ENCODE data around the gene SOST. TPM values are rescaled to one million over a fixed set of nuclear protein-coding genes. Genes with fewer than 3 reads are reported as not detected.

Gene SOST
- total and polyA plus RNA-seq, 7 donors, result not detected

DNA sequence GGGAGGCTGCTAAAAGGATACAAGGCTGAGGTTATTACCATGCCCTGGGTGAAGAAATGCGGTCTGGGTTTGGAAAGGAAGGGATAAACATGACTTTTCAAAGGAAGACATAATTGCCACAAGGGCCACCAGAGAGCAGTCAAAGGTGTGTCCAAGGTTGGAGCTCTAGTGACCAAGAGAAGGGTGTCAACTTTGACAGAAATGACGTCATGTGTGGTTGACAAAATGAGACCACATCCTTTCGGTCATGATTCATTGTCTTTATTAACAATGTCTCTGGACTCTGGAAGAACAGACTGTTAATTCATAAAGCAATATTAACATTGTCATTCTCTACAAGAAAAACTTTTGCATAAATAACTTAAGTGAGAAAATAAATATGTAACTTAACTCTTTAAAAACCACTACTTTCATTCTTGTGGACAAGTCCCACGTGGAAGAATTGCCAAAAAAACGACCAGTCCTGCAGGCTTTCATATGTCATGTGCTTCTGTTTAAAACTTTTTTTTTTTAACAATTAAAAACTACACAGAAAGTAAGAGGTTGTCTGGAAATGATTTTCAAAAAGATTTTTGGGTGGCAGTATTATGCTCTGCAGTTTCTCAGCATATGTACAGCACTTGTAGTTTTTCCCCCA is 5.0 kb downstream of the SOST start:
- H3K9me3 ChIP-seq, result no peaks in the 10 kb centered on the region
- peaks cover 0 to 10% (median 8%) of the 10 kb centered on the region in 4 donors for H3K4me1 ChIP-seq
- TF ChIP-seq POLR2A (IDR thresholded peaks at IDR 0.05) (no peak), POLR2AphosphoS5 (IDR thresholded peaks at IDR 0.05) (no peak), EP300 (IDR thresholded peaks at IDR 0.05) (no peak)
- TF ChIP-seq, protein P1, sequence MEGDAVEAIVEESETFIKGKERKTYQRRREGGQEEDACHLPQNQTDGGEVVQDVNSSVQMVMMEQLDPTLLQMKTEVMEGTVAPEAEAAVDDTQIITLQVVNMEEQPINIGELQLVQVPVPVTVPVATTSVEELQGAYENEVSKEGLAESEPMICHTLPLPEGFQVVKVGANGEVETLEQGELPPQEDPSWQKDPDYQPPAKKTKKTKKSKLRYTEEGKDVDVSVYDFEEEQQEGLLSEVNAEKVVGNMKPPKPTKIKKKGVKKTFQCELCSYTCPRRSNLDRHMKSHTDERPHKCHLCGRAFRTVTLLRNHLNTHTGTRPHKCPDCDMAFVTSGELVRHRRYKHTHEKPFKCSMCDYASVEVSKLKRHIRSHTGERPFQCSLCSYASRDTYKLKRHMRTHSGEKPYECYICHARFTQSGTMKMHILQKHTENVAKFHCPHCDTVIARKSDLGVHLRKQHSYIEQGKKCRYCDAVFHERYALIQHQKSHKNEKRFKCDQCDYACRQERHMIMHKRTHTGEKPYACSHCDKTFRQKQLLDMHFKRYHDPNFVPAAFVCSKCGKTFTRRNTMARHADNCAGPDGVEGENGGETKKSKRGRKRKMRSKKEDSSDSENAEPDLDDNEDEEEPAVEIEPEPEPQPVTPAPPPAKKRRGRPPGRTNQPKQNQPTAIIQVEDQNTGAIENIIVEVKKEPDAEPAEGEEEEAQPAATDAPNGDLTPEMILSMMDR (IDR thresholded peaks at IDR 0.05), result no peak
- H3K27ac ChIP-seq, result no peak overlapping the region
- peak; percentile 15 for DNase-seq
- peaks cover 10 to 37% (median 29%) of the 10 kb centered on the region in 3 donors for H3K27me3 ChIP-seq
- intact Hi-C loops (cut with DNase I), result no loop called here
- WGBS, 2 donors, result 67 to 69% methylated on average over 5 of the region's 5 CpGs
- no peak overlapping the region for H3K4me3 ChIP-seq
- H3K36me3 ChIP-seq, result no peaks in the 10 kb centered on the region

DNA sequence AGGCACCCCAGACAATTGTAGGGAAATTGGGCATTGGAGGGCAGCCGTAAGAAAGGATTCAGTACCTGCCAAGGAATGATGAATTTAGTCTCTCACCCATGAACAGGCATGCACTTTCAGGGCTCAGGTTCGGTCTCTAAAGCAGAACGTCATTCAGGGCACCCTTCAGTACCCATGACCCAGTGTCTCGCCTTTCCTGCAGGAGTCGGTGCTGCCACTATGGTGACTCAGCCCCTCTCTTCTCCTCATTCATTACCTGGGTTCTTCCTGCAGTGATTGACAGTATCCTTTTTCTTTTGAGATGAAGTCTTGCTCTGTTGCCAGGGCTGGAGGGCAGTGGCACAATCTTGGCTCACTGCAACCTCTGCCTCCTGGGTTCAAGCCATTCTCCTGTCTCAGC is 8.4 kb downstream of the SOST start:
- TF ChIP-seq EP300 (IDR thresholded peaks at IDR 0.05) (no peak), POLR2A (IDR thresholded peaks at IDR 0.05) (no peak), POLR2AphosphoS5 (IDR thresholded peaks at IDR 0.05) (no peak)
- TF ChIP-seq, protein P1 (IDR thresholded peaks at IDR 0.05), result no peak
- peaks cover 0 to 4% (median 2%) of the 10 kb centered on the region in 4 donors for H3K4me1 ChIP-seq
- no peak overlapping the region for H3K27ac ChIP-seq
- 77 to 82% methylated on average over 5 of the region's 5 CpGs for WGBS, 2 donors
- H3K27me3 ChIP-seq, result peaks cover 4 to 20% (median 8%) of the 10 kb centered on the region in 3 donors
- DNase-seq, result no peak
- no peaks in the 10 kb centered on the region for H3K9me3 ChIP-seq
- H3K4me3 ChIP-seq, result no peak overlapping the region
- no peaks in the 10 kb centered on the region for H3K36me3 ChIP-seq
- intact Hi-C loops (cut with DNase I), result no loop called here

DNA sequence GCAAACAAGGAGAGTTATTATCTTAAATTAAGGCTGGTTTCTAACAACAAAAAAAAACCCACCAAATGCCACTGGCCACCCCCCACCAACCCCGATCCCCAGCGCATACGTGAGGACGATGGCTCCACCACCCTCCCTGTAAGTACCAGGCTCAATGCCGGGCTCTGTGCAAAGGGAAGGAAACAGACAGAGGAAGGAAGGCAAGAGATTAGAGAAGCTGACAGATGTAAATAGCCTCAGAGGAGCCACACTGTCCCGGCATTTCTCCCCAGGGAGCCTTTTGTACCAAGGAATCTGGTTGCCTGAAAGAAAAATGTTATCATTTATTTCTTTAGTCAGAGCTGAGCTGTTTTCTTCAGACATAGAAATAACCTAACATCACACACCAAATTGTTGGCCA is 13.1 kb downstream of the SOST start:
- no peak overlapping the region for H3K4me3 ChIP-seq
- TF ChIP-seq POLR2AphosphoS5 (IDR thresholded peaks at IDR 0.05), result no peak
- TF ChIP-seq, protein P1 (IDR thresholded peaks at IDR 0.05), result no peak
- TF ChIP-seq EP300 (IDR thresholded peaks at IDR 0.05), result no peak
- WGBS, 2 donors, result 10 to 42% methylated on average over 6 of the region's 6 CpGs
- DNase-seq, result no peak
- H3K9me3 ChIP-seq, result no peaks in the 10 kb centered on the region
- H3K4me1 ChIP-seq, result no peaks in the 10 kb centered on the region
- peaks cover 0 to 20% (median 0%) of the 10 kb centered on the region in 3 donors for H3K27me3 ChIP-seq
- no peak overlapping the region for H3K27ac ChIP-seq
- intact Hi-C loops (cut with DNase I), result no loop called here
- no peaks in the 10 kb centered on the region for H3K36me3 ChIP-seq

DNA sequence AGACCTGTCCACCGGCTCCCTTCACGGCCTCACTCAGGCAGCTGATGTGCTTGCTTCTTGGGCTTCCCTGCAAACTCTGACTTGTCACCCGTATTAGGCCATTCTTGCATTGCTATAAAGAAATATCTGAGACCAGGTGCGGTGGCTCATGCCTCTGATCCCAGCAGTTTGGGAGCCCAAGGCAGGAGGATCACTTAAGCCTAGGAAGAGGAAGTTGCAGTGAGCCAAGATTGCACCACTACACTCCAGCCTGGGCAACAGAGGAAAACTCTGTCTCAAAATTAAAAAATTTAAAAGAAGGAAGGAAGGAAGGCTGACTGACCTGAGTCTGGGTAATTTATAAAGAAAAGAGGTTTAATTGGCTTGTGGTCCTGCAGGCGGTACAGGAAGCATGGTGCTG is 17.0 kb downstream of the SOST start:
- no peak for DNase-seq
- TF ChIP-seq, protein P1 (IDR thresholded peaks at IDR 0.05), result no peak
- TF ChIP-seq POLR2A (IDR thresholded peaks at IDR 0.05), result no peak
- TF ChIP-seq EP300 (IDR thresholded peaks at IDR 0.05), result no peak
- no peak for TF ChIP-seq POLR2AphosphoS5 (IDR thresholded peaks at IDR 0.05)
- H3K4me3 ChIP-seq, result no peak overlapping the region
- no peaks in the 10 kb centered on the region for H3K9me3 ChIP-seq
- peaks cover 0 to 20% (median 0%) of the 10 kb centered on the region in 3 donors for H3K27me3 ChIP-seq
- WGBS, 2 donors, result 89 to 92% methylated on average over 5 of the region's 5 CpGs
- intact Hi-C loops (cut with DNase I), result no loop called here
- no peaks in the 10 kb centered on the region for H3K4me1 ChIP-seq
- H3K27ac ChIP-seq, result no peak overlapping the region
- no peaks in the 10 kb centered on the region for H3K36me3 ChIP-seq

DNA sequence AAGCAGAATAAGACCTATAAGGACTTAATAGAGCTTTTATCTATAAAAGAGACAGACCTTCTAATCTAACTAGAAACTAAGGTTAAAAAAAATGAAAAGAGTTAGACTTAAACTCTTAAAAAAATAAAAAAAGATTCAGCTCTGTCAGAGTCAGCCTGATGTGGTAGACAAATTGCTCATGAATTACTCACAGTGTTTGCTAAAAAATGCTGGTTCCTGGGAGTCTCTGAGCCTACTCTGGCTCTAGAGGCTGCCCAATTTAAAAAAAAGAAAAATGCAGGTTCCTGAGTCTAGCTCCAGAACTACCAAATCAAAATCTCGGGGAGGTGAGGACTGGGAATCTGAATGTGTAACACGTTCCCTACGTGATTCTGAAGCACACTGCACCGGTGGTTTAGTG is 18.1 kb downstream of the SOST start:
- H3K27me3 ChIP-seq, result peaks cover 0 to 13% (median 0%) of the 10 kb centered on the region in 3 donors
- 86 to 90% methylated on average over 4 of the region's 4 CpGs for WGBS, 2 donors
- H3K9me3 ChIP-seq, result no peaks in the 10 kb centered on the region
- H3K36me3 ChIP-seq, result no peaks in the 10 kb centered on the region
- no peaks in the 10 kb centered on the region for H3K4me1 ChIP-seq
- TF ChIP-seq POLR2A (IDR thresholded peaks at IDR 0.05), result no peak
- no peak for TF ChIP-seq POLR2AphosphoS5 (IDR thresholded peaks at IDR 0.05)
- no peak for TF ChIP-seq EP300 (IDR thresholded peaks at IDR 0.05)
- TF ChIP-seq, protein P1 (IDR thresholded peaks at IDR 0.05), result no peak
- no peak for DNase-seq
- no peak overlapping the region for H3K27ac ChIP-seq
- intact Hi-C loops (cut with DNase I), result no loop called here
- H3K4me3 ChIP-seq, result no peak overlapping the region
